ENCODE results near the gene DNAJC6. TPM values are rescaled to one million over a fixed set of nuclear protein-coding genes. Genes with fewer than 3 reads are reported as not detected.
"Not testable (repeated sequence)": the region's sequence is repeated elsewhere in the genome, so short reads cannot be mapped to it uniquely, and the experiment has no call there.

Gene DNAJC6
- total RNA-seq, 2 experiments from 2014 or later, result 4.8 to 5.6 TPM

- CTCF ChIA-PET, result no interaction called here
- POLR2A ChIA-PET, result no interaction called here
Observed at GRCh38 chr1:65343286-65343685, 33.9 kb downstream of the DNAJC6 start.

GRCh38 chr1:65344171-65344814 is 35.0 kb downstream of the DNAJC6 start:
- POLR2A ChIA-PET, result no interaction called here
- CTCF ChIA-PET, result no interaction called here

GRCh38 chr1:65346190-65346589 is 36.8 kb downstream of the DNAJC6 start:
- CTCF ChIA-PET, result no interaction called here
- POLR2A ChIA-PET, result no interaction called here

GRCh38 chr1:65355031-65355712 is 45.8 kb downstream of the DNAJC6 start:
- ChIA-PET POLR2A (interaction anchor here (0.7 kb wide), 1 partner anchor 23 kb away, joined by 5 read pairs; no protein-coding TSS in a partner anchor), CTCF (no interaction called here)

GRCh38 chr1:65357291-65357960 is 48.1 kb downstream of the DNAJC6 start:
- POLR2A ChIA-PET, result no interaction called here
- CTCF ChIA-PET, result no interaction called here

DNA sequence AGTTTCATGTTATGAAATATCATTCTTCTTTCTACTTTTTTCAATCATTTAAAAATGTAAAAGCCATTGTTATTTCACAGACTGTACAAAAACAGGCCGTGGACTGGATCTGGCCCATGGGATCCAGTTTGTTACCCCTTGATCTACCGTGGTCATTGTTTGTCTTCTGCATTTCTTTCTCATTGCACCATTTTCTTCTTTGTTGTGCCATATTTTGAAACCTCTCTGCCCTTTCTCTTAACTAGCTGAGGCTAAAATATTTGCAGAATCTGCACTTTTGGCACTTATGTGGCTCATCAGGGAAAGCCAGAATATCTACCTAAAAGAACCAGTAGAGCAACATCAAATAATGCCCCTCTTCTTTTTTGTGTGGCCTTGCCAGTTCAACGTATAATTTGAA is 50.5 kb downstream of the DNAJC6 start:
- CTCF ChIA-PET, result no interaction called here
- POLR2A ChIA-PET, result no interaction called here

DNA sequence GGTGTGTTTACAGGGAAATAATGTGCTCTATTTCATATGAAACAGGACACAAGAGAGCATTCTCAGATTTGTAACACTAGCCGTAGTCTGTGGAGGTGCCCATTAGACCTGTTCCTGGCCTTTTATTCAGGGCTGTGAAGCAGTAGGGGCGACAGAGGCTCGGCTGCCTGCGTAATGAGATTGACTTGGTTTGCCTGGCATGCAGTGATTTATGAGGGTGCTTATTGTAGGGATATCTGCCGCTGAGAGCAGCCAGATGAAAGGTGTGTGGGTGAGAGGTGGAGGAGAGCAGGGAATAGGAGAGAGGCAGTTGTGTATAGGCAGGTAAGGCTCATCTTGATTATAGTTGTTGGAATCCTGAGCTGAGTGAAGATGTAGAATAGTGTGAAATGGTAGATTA is 51.3 kb downstream of the DNAJC6 start:
- CTCF ChIA-PET, result no interaction called here
- POLR2A ChIA-PET, result interaction anchor here (0.8 kb wide), 1 partner anchor 1035 kb away, joined by 3 read pairs; no protein-coding TSS in a partner anchor

GRCh38 chr1:65362545-65362944 is 53.2 kb downstream of the DNAJC6 start:
- CTCF ChIA-PET, result no interaction called here
- POLR2A ChIA-PET, result no interaction called here

GRCh38 chr1:65363484-65363883 is 54.1 kb downstream of the DNAJC6 start:
- ChIA-PET POLR2A (no interaction called here), CTCF (interaction anchor here (0.7 kb wide), 1 partner anchor 29 kb away, joined by 3 read pairs; no protein-coding TSS in a partner anchor)

- ChIA-PET CTCF (no interaction called here), POLR2A (no interaction called here)
Observed at GRCh38 chr1:65368403-65368802, 59.1 kb downstream of the DNAJC6 start.

DNA sequence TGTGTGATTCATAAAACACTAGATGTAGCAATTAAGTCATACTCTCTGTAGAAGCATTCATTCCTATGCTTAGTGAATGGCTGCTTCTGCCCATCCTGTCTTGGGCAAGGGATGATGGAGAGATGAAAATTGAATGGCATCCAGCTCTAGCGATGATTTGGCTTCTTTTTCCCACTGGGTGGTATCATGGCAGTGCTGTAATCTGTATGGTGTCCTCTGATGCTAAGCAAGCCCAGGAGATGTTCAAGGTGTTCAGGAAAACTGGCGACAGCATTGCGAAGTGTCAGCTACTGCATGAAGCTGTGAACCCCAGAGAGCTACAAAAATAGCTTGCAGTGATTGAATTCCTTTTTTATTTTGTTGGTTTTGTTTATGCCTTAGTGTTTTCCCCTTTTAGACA is 62.2 kb downstream of the DNAJC6 start:
- ChIA-PET CTCF (no interaction called here), POLR2A (no interaction called here)

DNA sequence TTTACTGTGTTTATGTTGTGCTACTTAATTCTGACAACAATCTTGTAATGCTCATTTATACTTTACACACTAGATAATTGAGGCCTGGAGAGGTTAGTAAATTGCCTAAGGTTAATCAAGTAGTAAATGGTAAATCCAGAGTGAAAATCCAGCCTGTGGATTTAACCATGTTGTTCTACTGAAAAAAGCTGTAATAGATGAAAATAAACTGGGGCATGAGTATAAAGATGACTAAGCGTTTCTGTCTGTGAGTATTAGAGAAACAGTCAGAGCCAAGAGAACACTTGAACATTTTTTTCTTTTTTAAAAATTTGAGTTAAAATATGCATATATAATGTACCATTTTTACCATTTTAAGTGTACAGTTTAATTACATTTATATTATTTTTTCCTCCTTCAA is 63.2 kb downstream of the DNAJC6 start:
- ChIA-PET CTCF (no interaction called here), POLR2A (no interaction called here)

DNA sequence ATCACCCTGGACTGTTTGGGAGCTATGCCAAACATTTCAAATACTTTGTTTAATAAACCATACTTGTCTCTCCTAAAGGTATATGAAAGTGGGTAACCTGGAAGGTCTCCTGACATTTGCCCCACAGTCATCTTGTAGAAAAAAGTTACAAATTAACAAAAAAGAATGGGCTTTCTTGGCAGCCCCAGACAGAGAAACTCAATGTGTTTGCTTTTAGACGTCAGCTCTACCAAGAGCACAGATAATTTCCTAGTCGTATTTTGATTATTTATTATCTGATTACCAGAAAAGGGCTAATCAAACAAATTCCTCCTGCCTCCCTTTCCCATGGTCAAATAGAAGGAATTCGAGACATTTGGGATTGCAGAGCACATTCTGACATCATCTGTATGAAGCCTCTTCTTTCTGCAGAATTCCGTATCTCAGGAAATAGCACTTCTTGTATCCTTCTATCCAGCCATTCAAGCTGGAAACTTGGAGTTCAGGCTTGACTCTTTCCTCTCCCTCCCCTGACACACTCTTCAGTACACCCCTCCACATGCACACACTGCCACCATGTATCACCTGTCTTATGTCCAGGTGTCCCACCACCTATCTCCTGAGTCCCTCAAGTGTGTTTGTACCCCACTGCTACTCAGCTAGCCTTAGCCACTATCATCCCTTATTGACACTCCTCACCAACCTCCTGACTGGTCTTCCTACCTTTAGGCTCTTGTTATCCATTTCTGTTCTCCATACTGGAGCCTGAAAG is 68.3 kb downstream of the DNAJC6 start:
- ChIA-PET CTCF (no interaction called here), POLR2A (interaction anchor here (0.6 kb wide), 1 partner anchor 1266 kb away, joined by 3 read pairs; no protein-coding TSS in a partner anchor)

- CTCF ChIA-PET, result no interaction called here
- POLR2A ChIA-PET, result interaction anchor here (0.6 kb wide), 1 partner anchor 23 kb away, joined by 5 read pairs; no protein-coding TSS in a partner anchor
Observed at GRCh38 chr1:65378247-65378946, 69.1 kb downstream of the DNAJC6 start.

DNA sequence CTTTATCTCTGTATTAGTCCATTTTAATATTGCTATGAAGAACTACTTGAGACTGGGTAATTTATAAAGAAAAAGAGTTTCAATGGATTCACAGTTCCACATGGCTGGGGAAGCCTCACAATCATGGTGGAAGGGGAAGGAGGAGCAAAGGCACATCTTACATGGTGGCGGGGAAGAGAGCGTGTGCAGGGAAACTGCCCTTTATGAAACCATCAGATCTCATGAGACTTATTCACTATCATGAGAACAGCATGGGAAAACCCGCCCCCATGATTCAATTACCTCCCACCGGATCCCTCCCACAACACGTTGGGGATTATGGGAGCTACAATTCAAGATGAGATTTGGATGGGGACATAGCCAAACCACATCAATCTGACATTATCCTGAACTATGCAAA is 75.1 kb downstream of the DNAJC6 start:
- CTCF ChIA-PET, result not testable (repeated sequence)

GRCh38 chr1:65386439-65386838 is 77.1 kb downstream of the DNAJC6 start:
- ChIA-PET CTCF (no interaction called here), POLR2A (no interaction called here)

More for the DNA sequence above, 75.1 kb downstream of the DNAJC6 start:
- POLR2A ChIA-PET, result not testable (repeated sequence)

DNA sequence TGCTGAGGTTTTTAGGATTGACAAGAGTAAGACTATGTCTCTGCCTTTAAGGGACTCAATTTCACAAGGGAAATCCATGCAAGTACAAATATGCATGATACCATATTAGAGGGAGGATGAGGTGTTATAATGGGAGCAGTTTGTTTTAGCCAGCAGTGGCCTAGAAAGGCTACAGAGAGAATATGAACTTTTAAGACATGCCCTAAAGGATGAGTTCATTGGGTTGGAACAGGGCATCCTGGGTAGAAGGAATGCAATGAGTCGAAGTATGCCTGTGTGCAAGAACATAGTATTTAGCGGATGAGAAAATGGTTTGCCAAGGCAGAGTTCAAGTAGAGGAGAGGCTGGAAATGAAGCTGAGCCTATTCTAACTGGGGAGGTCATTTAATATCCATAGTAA is 78.5 kb downstream of the DNAJC6 start:
- ChIA-PET POLR2A (no interaction called here), CTCF (no interaction called here)

GRCh38 chr1:65388908-65389695 is 79.8 kb downstream of the DNAJC6 start:
- POLR2A ChIA-PET, result no interaction called here

GRCh38 chr1:65392497-65392896 is 83.2 kb downstream of the DNAJC6 start:
- ChIA-PET CTCF (interaction anchor here (1.1 kb wide), 1 partner anchor 80 kb away, joined by 3 read pairs; no protein-coding TSS in a partner anchor), POLR2A (interaction anchor here (0.6 to 2.1 kb wide), 2 partner anchors 28 to 353 kb away, joined by 3 to 11 read pairs; partner anchors contain the start of genes LEPR and LEPROT)

More at GRCh38 chr1:65388908-65389695, 79.8 kb downstream of the DNAJC6 start:
- CTCF ChIA-PET, result no interaction called here
